Measurements from ENCODE around the gene RXFP2.

RXFP2 gene

DNA sequence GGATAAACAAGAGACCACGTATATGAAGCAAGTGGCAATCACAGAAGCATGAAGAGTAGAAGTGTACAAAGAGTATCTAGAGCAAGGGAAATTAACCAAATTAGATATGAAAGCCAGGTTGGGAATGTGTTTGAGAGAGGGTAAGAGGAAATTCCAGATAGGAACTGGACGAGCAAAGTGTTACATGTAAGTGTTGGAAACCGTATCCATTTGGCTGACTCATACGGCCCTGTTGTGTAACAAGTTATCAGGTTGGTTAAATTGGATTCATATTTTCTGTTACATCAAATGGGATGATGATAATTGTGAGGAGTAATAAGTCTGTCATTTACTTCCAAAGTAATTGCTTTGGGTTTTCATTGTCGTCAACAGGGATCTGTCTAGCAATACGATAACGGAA lies 46.7 kb downstream of the RXFP2 start:
- Histone ChIP-seq H3K9me3 (ENCODE audit: control insufficient read depth in 1 of 2, low read length in 2 of 2) (no peaks in the 10 kb centered on the region), H3K27ac (ENCODE audit: low read depth, low read length) (no peak overlapping the region), H3K36me3 (ENCODE audit: control insufficient read depth in 1 of 2, insufficient read depth in 2 of 2, low read length in 2 of 2) (no peaks in the 10 kb centered on the region), H3K27me3 (ENCODE audit: control insufficient read depth in 1 of 2, insufficient read depth in 2 of 2, low read length in 2 of 2) (peaks cover 0 to 4% of the 10 kb centered on the region in 2 donors), H3K4me3 (ENCODE audit: low read depth in 1 of 2, low read length in 2 of 2) (no peak overlapping the region), H3K9ac (ENCODE audit: low read depth in 1 of 2, low read length in 2 of 2) (no peak overlapping the region), H3K4me1 (ENCODE audit: control insufficient read depth in 1 of 2, insufficient read depth in 2 of 2, low read length in 2 of 2) (no peaks in the 10 kb centered on the region)

DNA sequence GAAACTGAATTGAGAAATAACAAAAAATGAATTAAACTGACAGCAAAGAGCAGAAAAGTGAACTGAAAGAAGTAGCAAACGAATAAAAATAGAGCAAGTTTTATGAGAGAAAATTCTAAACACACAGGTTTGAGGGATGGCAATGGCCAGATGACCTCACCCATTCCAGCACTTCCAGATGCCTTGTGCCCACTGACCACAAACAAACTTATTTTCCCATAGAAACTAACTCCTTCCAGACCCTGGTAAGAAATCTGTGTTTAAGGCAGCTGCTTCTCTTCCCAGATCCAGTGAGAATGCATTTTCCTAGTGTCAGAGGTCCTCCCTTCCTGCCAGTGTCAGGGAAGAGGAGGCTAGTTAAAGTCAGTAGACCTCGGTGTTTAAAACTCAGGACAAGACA lies 51.7 kb downstream of the RXFP2 start:
- no peak overlapping the region for H3K4me3 ChIP-seq (ENCODE audit: low read depth in 1 of 2, low read length in 2 of 2)
- H3K9me3 ChIP-seq (ENCODE audit: control insufficient read depth in 1 of 2, low read length in 2 of 2): no peaks in the 10 kb centered on the region
- H3K27ac ChIP-seq (ENCODE audit: low read depth, low read length): no peak overlapping the region
- H3K27me3 ChIP-seq (ENCODE audit: control insufficient read depth in 1 of 2, insufficient read depth in 2 of 2, low read length in 2 of 2): peaks cover 0 to 3% of the 10 kb centered on the region in 2 donors
- no peak overlapping the region for H3K9ac ChIP-seq (ENCODE audit: low read depth in 1 of 2, low read length in 2 of 2)
- H3K36me3 ChIP-seq (ENCODE audit: control insufficient read depth in 1 of 2, insufficient read depth in 2 of 2, low read length in 2 of 2): no peaks in the 10 kb centered on the region
- no peaks in the 10 kb centered on the region for H3K4me1 ChIP-seq (ENCODE audit: control insufficient read depth in 1 of 2, insufficient read depth in 2 of 2, low read length in 2 of 2)

- H3K9ac ChIP-seq (ENCODE audit: low read depth in 1 of 2, low read length in 2 of 2): no peak overlapping the region
- H3K36me3 ChIP-seq (ENCODE audit: control insufficient read depth in 1 of 2, insufficient read depth in 2 of 2, low read length in 2 of 2): no peaks in the 10 kb centered on the region
- peaks cover 0 to 3% of the 10 kb centered on the region in 2 donors for H3K27me3 ChIP-seq (ENCODE audit: control insufficient read depth in 1 of 2, insufficient read depth in 2 of 2, low read length in 2 of 2)
- no peak overlapping the region for H3K27ac ChIP-seq (ENCODE audit: low read depth, low read length)
- H3K4me3 ChIP-seq (ENCODE audit: low read depth in 1 of 2, low read length in 2 of 2): no peak overlapping the region
- H3K4me1 ChIP-seq (ENCODE audit: control insufficient read depth in 1 of 2, insufficient read depth in 2 of 2, low read length in 2 of 2): no peaks in the 10 kb centered on the region
- H3K9me3 ChIP-seq (ENCODE audit: control insufficient read depth in 1 of 2, low read length in 2 of 2): no peaks in the 10 kb centered on the region
Observed at GRCh38 chr13:31793246-31793645, 53.9 kb downstream of the RXFP2 start.

DNA sequence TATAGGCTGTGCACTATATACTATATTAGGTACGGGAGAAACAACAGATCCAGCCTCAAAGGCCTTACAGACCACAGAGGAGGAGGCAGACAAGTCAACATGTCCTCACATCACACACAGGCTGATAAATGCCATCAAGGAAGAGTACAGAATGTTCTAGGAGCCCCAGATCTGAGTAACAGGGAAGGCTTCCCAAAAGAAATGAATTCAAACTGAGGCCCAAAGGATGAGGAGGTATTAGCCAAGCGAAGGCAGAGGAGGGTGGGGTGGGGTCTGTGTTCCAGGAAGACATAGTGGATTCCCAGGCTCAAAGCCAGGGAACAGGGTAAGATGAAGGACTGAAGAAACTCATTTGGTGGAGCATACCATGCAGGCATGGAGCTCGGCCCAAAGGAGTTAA lies 55.1 kb downstream of the RXFP2 start:
- Histone ChIP-seq H3K9ac (ENCODE audit: low read depth in 1 of 2, low read length in 2 of 2) (no peak overlapping the region), H3K36me3 (ENCODE audit: control insufficient read depth in 1 of 2, insufficient read depth in 2 of 2, low read length in 2 of 2) (no peaks in the 10 kb centered on the region), H3K4me1 (ENCODE audit: control insufficient read depth in 1 of 2, insufficient read depth in 2 of 2, low read length in 2 of 2) (no peaks in the 10 kb centered on the region), H3K4me3 (ENCODE audit: low read depth in 1 of 2, low read length in 2 of 2) (no peak overlapping the region), H3K27me3 (ENCODE audit: control insufficient read depth in 1 of 2, insufficient read depth in 2 of 2, low read length in 2 of 2) (peaks cover 0 to 3% of the 10 kb centered on the region in 2 donors), H3K9me3 (ENCODE audit: control insufficient read depth in 1 of 2, low read length in 2 of 2) (no peaks in the 10 kb centered on the region), H3K27ac (ENCODE audit: low read depth, low read length) (no peak overlapping the region)

DNA sequence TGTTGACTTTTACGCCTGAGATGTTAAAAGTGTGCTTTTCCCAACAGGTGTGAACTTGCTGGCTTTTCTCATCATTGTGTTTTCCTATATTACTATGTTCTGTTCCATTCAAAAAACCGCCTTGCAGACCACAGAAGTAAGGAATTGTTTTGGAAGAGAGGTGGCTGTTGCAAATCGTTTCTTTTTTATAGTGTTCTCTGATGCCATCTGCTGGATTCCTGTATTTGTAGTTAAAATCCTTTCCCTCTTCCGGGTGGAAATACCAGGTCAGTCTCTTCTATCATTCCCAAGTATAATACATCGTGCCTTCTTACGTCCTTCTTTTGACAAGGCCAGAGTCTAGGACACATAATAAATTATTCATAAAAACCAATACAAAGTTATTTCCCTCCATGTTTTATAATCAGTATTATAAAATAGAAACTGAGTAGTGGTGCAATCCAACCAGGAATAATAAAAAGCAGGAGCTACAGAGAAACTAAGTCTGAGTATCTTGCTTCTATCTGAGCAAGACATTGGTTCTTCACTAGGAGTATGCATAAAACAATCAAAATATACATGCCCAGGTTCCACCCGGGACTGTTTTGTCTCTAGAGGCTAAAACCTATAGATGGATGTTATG lies 57.9 kb downstream of the RXFP2 start:
- Histone ChIP-seq H3K4me3 (ENCODE audit: low read depth in 1 of 2, low read length in 2 of 2) (no peak overlapping the region), H3K27me3 (ENCODE audit: control insufficient read depth in 1 of 2, insufficient read depth in 2 of 2, low read length in 2 of 2) (no peaks in the 10 kb centered on the region)

GRCh38 chr13:31798189-31798588 lies 58.9 kb downstream of the RXFP2 start:
- Histone ChIP-seq H3K9ac (ENCODE audit: low read depth in 1 of 2, low read length in 2 of 2) (no peak overlapping the region), H3K9me3 (ENCODE audit: control insufficient read depth in 1 of 2, low read length in 2 of 2) (no peaks in the 10 kb centered on the region), H3K36me3 (ENCODE audit: control insufficient read depth in 1 of 2, insufficient read depth in 2 of 2, low read length in 2 of 2) (no peaks in the 10 kb centered on the region), H3K27ac (ENCODE audit: low read depth, low read length) (no peak overlapping the region), H3K4me1 (ENCODE audit: control insufficient read depth in 1 of 2, insufficient read depth in 2 of 2, low read length in 2 of 2) (no peaks in the 10 kb centered on the region), H3K4me3 (ENCODE audit: low read depth in 1 of 2, low read length in 2 of 2) (no peak overlapping the region), H3K27me3 (ENCODE audit: control insufficient read depth in 1 of 2, insufficient read depth in 2 of 2, low read length in 2 of 2) (no peaks in the 10 kb centered on the region)

More for the DNA sequence above, 57.9 kb downstream of the RXFP2 start:
- Histone ChIP-seq H3K4me1 (ENCODE audit: control insufficient read depth in 1 of 2, insufficient read depth in 2 of 2, low read length in 2 of 2) (no peaks in the 10 kb centered on the region), H3K9ac (ENCODE audit: low read depth in 1 of 2, low read length in 2 of 2) (no peak overlapping the region), H3K36me3 (ENCODE audit: control insufficient read depth in 1 of 2, insufficient read depth in 2 of 2, low read length in 2 of 2) (no peaks in the 10 kb centered on the region), H3K27ac (ENCODE audit: low read depth, low read length) (no peak overlapping the region), H3K9me3 (ENCODE audit: control insufficient read depth in 1 of 2, low read length in 2 of 2) (no peaks in the 10 kb centered on the region)

DNA sequence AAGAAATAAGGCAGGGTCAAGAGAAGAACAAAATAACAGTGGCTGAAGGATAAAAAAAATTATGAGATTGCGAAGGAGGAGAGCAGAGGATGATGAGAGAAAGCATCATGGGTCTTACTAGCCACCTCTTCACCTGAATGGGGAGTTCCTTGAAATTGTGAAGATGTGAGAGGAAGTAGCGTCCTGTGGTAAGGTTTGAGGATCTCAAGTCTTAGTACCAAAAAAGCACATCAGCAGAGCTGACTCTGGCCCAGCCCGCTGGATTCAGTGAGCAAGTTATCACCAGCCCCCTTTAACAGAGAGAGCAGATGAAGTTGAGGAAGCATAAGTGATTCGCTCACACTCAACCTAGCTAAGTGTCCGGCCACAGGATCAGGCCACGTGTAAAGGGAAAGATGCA lies 61.8 kb downstream of the RXFP2 start:
- H3K4me3 ChIP-seq (ENCODE audit: low read depth in 1 of 2, low read length in 2 of 2): no peak overlapping the region
- no peaks in the 10 kb centered on the region for H3K27me3 ChIP-seq (ENCODE audit: control insufficient read depth in 1 of 2, insufficient read depth in 2 of 2, low read length in 2 of 2)
- no peak overlapping the region for H3K9ac ChIP-seq (ENCODE audit: low read depth in 1 of 2, low read length in 2 of 2)
- no peak overlapping the region for H3K27ac ChIP-seq (ENCODE audit: low read depth, low read length)
- no peaks in the 10 kb centered on the region for H3K4me1 ChIP-seq (ENCODE audit: control insufficient read depth in 1 of 2, insufficient read depth in 2 of 2, low read length in 2 of 2)
- H3K9me3 ChIP-seq (ENCODE audit: control insufficient read depth in 1 of 2, low read length in 2 of 2): no peaks in the 10 kb centered on the region
- no peaks in the 10 kb centered on the region for H3K36me3 ChIP-seq (ENCODE audit: control insufficient read depth in 1 of 2, insufficient read depth in 2 of 2, low read length in 2 of 2)

DNA sequence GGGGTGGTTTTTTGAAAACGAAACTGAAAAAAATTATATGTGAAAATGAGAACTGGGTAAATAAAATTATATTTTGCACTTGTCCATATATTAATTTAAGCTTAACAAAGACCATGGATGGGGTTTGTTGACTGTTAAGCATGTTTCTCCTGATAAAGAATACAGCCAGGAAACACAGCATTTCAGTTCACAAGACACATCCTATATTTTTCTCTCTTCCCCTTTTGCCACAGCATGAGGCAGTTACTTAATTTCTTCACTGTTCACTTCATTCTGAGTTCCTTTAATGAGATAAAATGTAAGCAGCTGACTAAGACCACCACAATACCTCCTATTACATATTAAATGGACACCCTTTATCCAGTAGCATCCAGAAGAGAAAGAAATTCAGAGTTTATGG lies 64.0 kb downstream of the RXFP2 start:
- H3K9ac ChIP-seq (ENCODE audit: low read depth in 1 of 2, low read length in 2 of 2): no peak overlapping the region
- H3K9me3 ChIP-seq (ENCODE audit: control insufficient read depth in 1 of 2, low read length in 2 of 2): no peaks in the 10 kb centered on the region
- no peaks in the 10 kb centered on the region for H3K27me3 ChIP-seq (ENCODE audit: control insufficient read depth in 1 of 2, insufficient read depth in 2 of 2, low read length in 2 of 2)
- no peaks in the 10 kb centered on the region for H3K36me3 ChIP-seq (ENCODE audit: control insufficient read depth in 1 of 2, insufficient read depth in 2 of 2, low read length in 2 of 2)
- no peaks in the 10 kb centered on the region for H3K4me1 ChIP-seq (ENCODE audit: control insufficient read depth in 1 of 2, insufficient read depth in 2 of 2, low read length in 2 of 2)
- H3K27ac ChIP-seq (ENCODE audit: low read depth, low read length): no peak overlapping the region
- H3K4me3 ChIP-seq (ENCODE audit: low read depth in 1 of 2, low read length in 2 of 2): no peak overlapping the region

GRCh38 chr13:31805841-31806240 lies 66.5 kb downstream of the RXFP2 start:
- Histone ChIP-seq H3K4me3 (ENCODE audit: low read depth in 1 of 2, low read length in 2 of 2) (no peak overlapping the region), H3K27me3 (ENCODE audit: control insufficient read depth in 1 of 2, insufficient read depth in 2 of 2, low read length in 2 of 2) (no peaks in the 10 kb centered on the region), H3K4me1 (ENCODE audit: control insufficient read depth in 1 of 2, insufficient read depth in 2 of 2, low read length in 2 of 2) (no peaks in the 10 kb centered on the region), H3K27ac (ENCODE audit: low read depth, low read length) (no peak overlapping the region), H3K9ac (ENCODE audit: low read depth in 1 of 2, low read length in 2 of 2) (no peak overlapping the region), H3K9me3 (ENCODE audit: control insufficient read depth in 1 of 2, low read length in 2 of 2) (no peaks in the 10 kb centered on the region), H3K36me3 (ENCODE audit: control insufficient read depth in 1 of 2, insufficient read depth in 2 of 2, low read length in 2 of 2) (no peaks in the 10 kb centered on the region)

- no peak overlapping the region for H3K27ac ChIP-seq (ENCODE audit: low read depth, low read length)
- no peaks in the 10 kb centered on the region for H3K27me3 ChIP-seq (ENCODE audit: control insufficient read depth in 1 of 2, insufficient read depth in 2 of 2, low read length in 2 of 2)
- H3K9me3 ChIP-seq (ENCODE audit: control insufficient read depth in 1 of 2, low read length in 2 of 2): no peaks in the 10 kb centered on the region
- no peaks in the 10 kb centered on the region for H3K36me3 ChIP-seq (ENCODE audit: control insufficient read depth in 1 of 2, insufficient read depth in 2 of 2, low read length in 2 of 2)
- no peak overlapping the region for H3K9ac ChIP-seq (ENCODE audit: low read depth in 1 of 2, low read length in 2 of 2)
- no peaks in the 10 kb centered on the region for H3K4me1 ChIP-seq (ENCODE audit: control insufficient read depth in 1 of 2, insufficient read depth in 2 of 2, low read length in 2 of 2)
- H3K4me3 ChIP-seq (ENCODE audit: low read depth in 1 of 2, low read length in 2 of 2): no peak overlapping the region
Observed at GRCh38 chr13:31807090-31807541, 67.8 kb downstream of the RXFP2 start.

- Histone ChIP-seq H3K4me3 (ENCODE audit: low read depth in 1 of 2, low read length in 2 of 2) (no peak overlapping the region), H3K9ac (ENCODE audit: low read depth in 1 of 2, low read length in 2 of 2) (no peak overlapping the region), H3K4me1 (ENCODE audit: control insufficient read depth in 1 of 2, insufficient read depth in 2 of 2, low read length in 2 of 2) (no peaks in the 10 kb centered on the region), H3K9me3 (ENCODE audit: control insufficient read depth in 1 of 2, low read length in 2 of 2) (peaks cover 3 to 11% of the 10 kb centered on the region in 2 donors), H3K27me3 (ENCODE audit: control insufficient read depth in 1 of 2, insufficient read depth in 2 of 2, low read length in 2 of 2) (no peaks in the 10 kb centered on the region), H3K36me3 (ENCODE audit: control insufficient read depth in 1 of 2, insufficient read depth in 2 of 2, low read length in 2 of 2) (no peaks in the 10 kb centered on the region), H3K27ac (ENCODE audit: low read depth, low read length) (no peak overlapping the region)
Observed at GRCh38 chr13:31814536-31814935, 75.2 kb downstream of the RXFP2 start.
